HepG2 (cell line): ENCODE results near the gene OAF. TPM values are rescaled to one million over a fixed set of nuclear protein-coding genes. Genes with fewer than 3 reads are reported as not detected.

ENCODE experiments used
- ATAC-seq: fragments of 200-7000 bp; cut with Tn5 transposase; 3 replicates; pipeline ENCODE4 v1.9.1; 2020; ENCODE audit warnings: mild to moderate bottlenecking, moderate library complexity
- BruUV-seq: library from RNA; stranded (reverse); fragments of 400-500 nt; replicated peaks from 2 replicates; lab custom pipeline; 2021; lab: Mats Ljungman, UMichigan
- CTCF ChIA-PET: fragments of 300-600 bp; formaldehyde crosslinking; extraction: SDS; loops from one replicate; lab custom pipeline; 2021; ENCODE audit warnings: low total read pairs, inconsistent platforms, low intra/inter-chr PET ratio; lab: Yijun Ruan, JAX
- POLR2A ChIA-PET: fragments of 350-600 bp; sonication (Branson Sonifier 250); formaldehyde crosslinking; loops from one replicate; lab custom pipeline; 2020; ENCODE audit warnings: antibody characterized with exemption, inconsistent platforms; lab: Yijun Ruan, JAX
- DNase-seq: peaks from one replicate; pipeline ENCODE4 v3.0.0-alpha.2; 2015; ENCODE audit warnings: low spot score
- FAIRE-seq: peaks from 3 replicates; lab custom pipeline; 2011; peaks lifted over from hg19 to GRCh38; lab: Jason Lieb, UNC
- H2AFZ ChIP-seq: one replicate; pipeline ENCODE4 v1.6.1; 2011; ENCODE audit warnings: low read length, inconsistent platforms
- H3K27ac ChIP-seq: fragments of 300-600 bp; 3 replicates; pipeline ENCODE4 v1.8.0; 2011; ENCODE audit warnings: mixed run types, mild to moderate bottlenecking, mixed read lengths, low read length, inconsistent platforms; ENCODE audit not compliant: insufficient read depth; ENCODE audit errors: extremely low read length
- H3K27me3 ChIP-seq, 2 experiments: fragments of 200-600 bp in 1 of 2; 2 replicates in 1 of 2; 3 replicates in 1 of 2; pipeline versions ENCODE4 v1.6.0 to v1.8.0; 2011; ENCODE audit warnings: low read length in 2 of 2, mild to moderate bottlenecking in 2 of 2, moderate library complexity in 2 of 2, inconsistent platforms in 1 of 2; ENCODE audit not compliant: insufficient read depth in 2 of 2, control insufficient read depth in 1 of 2
- H3K36me3 ChIP-seq, 2 experiments: fragments of 200-600 bp in 1 of 2; replicated peaks in 1 of 2; 2 replicates in 1 of 2; 3 replicates in 1 of 2; pipeline versions ENCODE4 v1.5.1 to v1.8.0; 2011; ENCODE audit warnings: low read length in 2 of 2, inconsistent platforms in 1 of 2; ENCODE audit not compliant: insufficient read depth in 2 of 2, control insufficient read depth in 1 of 2
- H3K4me1 ChIP-seq: 2 replicates; pipeline ENCODE4 v1.5.1; 2012; ENCODE audit warnings: low read length, inconsistent platforms; ENCODE audit not compliant: insufficient read depth
- H3K4me2 ChIP-seq: 2 replicates; pipeline ENCODE4 v1.6.0; 2011; ENCODE audit warnings: low read depth, low read length, inconsistent platforms
- H3K4me3 ChIP-seq, 3 experiments: fragments of 200-600 bp in 1 of 3; sonication (generic), shearing (Covaris generic) in 1 of 3; replicated peaks in 1 of 3; 2 replicates each; pipeline ENCODE4 v1.5.1; 2011 to 2016; ENCODE audit warnings: low read length in 3 of 3, inconsistent platforms in 2 of 3, low read depth in 2 of 3, mild to moderate bottlenecking in 2 of 3, control low read depth in 1 of 3, mixed read lengths in 1 of 3; ENCODE audit not compliant: insufficient read depth in 1 of 3
- H3K79me2 ChIP-seq: one replicate; pipeline ENCODE4 v1.6.1; 2011; ENCODE audit warnings: low read length, inconsistent platforms; ENCODE audit not compliant: insufficient read depth
- H3K9ac ChIP-seq: 2 replicates; pipeline ENCODE4 v1.6.0; 2011; ENCODE audit warnings: mild to moderate bottlenecking, low read depth, low read length, inconsistent platforms; ENCODE audit not compliant: insufficient read depth
- H3K9me3 ChIP-seq: 2 replicates; pipeline ENCODE4 v1.5.1; 2012; ENCODE audit warnings: mild to moderate bottlenecking, low read length
- H4K20me1 ChIP-seq: 2 replicates; pipeline ENCODE4 v1.6.0; 2011; ENCODE audit warnings: inconsistent platforms, mild to moderate bottlenecking, low read length, moderate library complexity; ENCODE audit not compliant: insufficient read depth
- AFF4 ChIP-seq: sonication (generic); formaldehyde crosslinking; IDR thresholded peaks from 2 replicates; pipeline ENCODE4 v1.4.0; 2020; ENCODE audit warnings: missing genetic modification reagents
- ARHGAP35 ChIP-seq: sonication (generic); formaldehyde crosslinking; IDR thresholded peaks from 2 replicates; pipeline ENCODE4 v1.9.0; 2022; ENCODE audit warnings: mild to moderate bottlenecking, inconsistent platforms, moderate library complexity, missing genetic modification reagents, borderline replicate concordance
- ARID5B ChIP-seq: IDR thresholded peaks from 2 replicates; pipeline ENCODE4 v1.4.0; 2020; ENCODE audit warnings: mild to moderate bottlenecking, missing genetic modification reagents
- HMG20B ChIP-seq: conservative IDR thresholded peaks from 2 replicates; pipeline ENCODE4 v1.6.1; 2016; ENCODE audit warnings: missing genetic modification reagents, missing compliant biosample characterization
- KAT2B ChIP-seq: fragments of 150-350 bp; IDR thresholded peaks from 2 replicates; pipeline ENCODE4 v1.6.1; 2014; ENCODE audit warnings: low read depth, low read length, borderline replicate concordance
- KDM6A ChIP-seq: IDR thresholded peaks from 2 replicates; pipeline ENCODE4 v1.6.1; 2016; ENCODE audit warnings: low read depth
- MATR3 ChIP-seq: sonication (generic); formaldehyde crosslinking; IDR thresholded peaks from 2 replicates; pipeline ENCODE4 v1.4.0; 2020; ENCODE audit warnings: missing genetic modification reagents
- PCBP1 ChIP-seq: fragments of 200-400 bp; formaldehyde crosslinking; IDR thresholded peaks from 2 replicates; pipeline ENCODE4 v1.6.1; 2017; ENCODE audit warnings: mild to moderate bottlenecking, low read depth, low read length, borderline replicate concordance
- POLR2AphosphoS5 ChIP-seq: IDR thresholded peaks from 2 replicates; pipeline ENCODE4 v1.6.1; 2012; ENCODE audit warnings: low read depth, low read length
- RFX3 ChIP-seq: IDR thresholded peaks from 2 replicates; pipeline ENCODE4 v1.6.1; 2016; ENCODE audit warnings: missing biosample characterization, missing genetic modification reagents
- SMARCC2 ChIP-seq: fragments of 450-650 bp; IDR thresholded peaks from 2 replicates; pipeline ENCODE4 v1.6.1; 2017; ENCODE audit warnings: antibody characterized with exemption, mild to moderate bottlenecking
- THAP11 ChIP-seq: IDR thresholded peaks from 2 replicates; pipeline ENCODE4 v1.6.1; 2016; ENCODE audit warnings: missing biosample characterization, missing genetic modification reagents
- ZNF3 ChIP-seq: IDR thresholded peaks from 2 replicates; pipeline ENCODE4 v1.7.0; 2017; ENCODE audit warnings: inconsistent platforms
- ZNF382 ChIP-seq: sonication (generic); formaldehyde crosslinking; IDR thresholded peaks from 2 replicates; pipeline ENCODE4 v1.5.0; 2020; ENCODE audit warnings: missing genetic modification reagents, mild to moderate bottlenecking, borderline replicate concordance
- ZNF510 ChIP-seq: sonication (generic); formaldehyde crosslinking; IDR thresholded peaks from 2 replicates; pipeline ENCODE4 v1.4.0; 2020; ENCODE audit warnings: low read depth, mild to moderate bottlenecking, missing genetic modification reagents
- ZNF616 ChIP-seq: sonication (generic); formaldehyde crosslinking; IDR thresholded peaks from 2 replicates; pipeline ENCODE4 v1.5.0; 2020; ENCODE audit warnings: low read depth, mild to moderate bottlenecking, missing genetic modification reagents
- ZNF772 ChIP-seq: sonication (generic); formaldehyde crosslinking; IDR thresholded peaks from 2 replicates; pipeline ENCODE4 v1.5.0; 2020; ENCODE audit warnings: mild to moderate bottlenecking, missing genetic modification reagents
- ZSCAN31 ChIP-seq: sonication (generic); formaldehyde crosslinking; IDR thresholded peaks from 2 replicates; pipeline ENCODE4 v1.5.0; 2020; ENCODE audit warnings: low read depth, mild to moderate bottlenecking, missing genetic modification reagents
- WGBS: methylation state at CpG from one replicate; pipeline ENCODE4 v1.1.6; 2017; ENCODE audit warnings: low lambda C conversion rate; 5-methylcytosine and 5-hydroxymethylcytosine counted together
- in situ Hi-C: cut with HindIII; loops from 2 replicates; pipeline ENCODE4 v1.10.0; 2017; ENCODE audit warnings: low pct_unique_long_range_greater_than_20kb; ENCODE audit not compliant: extremely low pct_ligation_motif_present
- intact Hi-C: fragments of 100-400 bp; cut with micrococcal nuclease; formaldehyde crosslinking; loops from one replicate; pipeline ENCODE4 v1.10.0; 2022; ENCODE audit not compliant: unreplicated experiment
- polyA plus RNA-seq, 8 experiments: library from polyadenylated mRNA; depleted of rRNA in 3 of 8; stranded (reverse) in 7 of 8; unstranded in 1 of 8; fragments of >200 nt; fragmentation: Illumina TruSeq in 4 of 8; extraction: Trizol in 4 of 8; gene quantifications; 2 replicates each; pipeline versions ENCODE4 v1.2.1 to v1.2.3, GENCODE V29; 2011 to 2016; ENCODE audit warnings: low read depth in 4 of 8, missing spikeins in 1 of 8, mixed read lengths in 1 of 8; ENCODE audit not compliant: insufficient read depth in 1 of 8
- total RNA-seq, 5 experiments: library from RNA; depleted of rRNA; stranded (reverse); fragments of >200 nt; fragmentation: Illumina TruSeq; extraction: Trizol; gene quantifications; 2 replicates each; pipeline ENCODE4 v1.2.3, GENCODE V29; 2016; ENCODE audit warnings: low read depth in 1 of 5

OAF gene
- total and polyA plus RNA-seq, 2 of the 13 experiments (the other 11 are each of a cell fraction or from before 2014, with no cell fraction given): 63.7 to 94.6 TPM

GRCh38 chr11:120198787-120199469 lies 11.9 kb upstream of the OAF start:
- Histone ChIP-seq H3K4me1 (peaks cover 91% of the 10 kb centered on the region), H3K4me3 (peak overlapping the region; percentile 2 to 58 (median 28); a peak in 4 of 6 replicates), H2AFZ (no peak overlapping the region), H3K27ac (peak overlapping the region; percentile 77), H3K79me2 (no peaks in the 10 kb centered on the region), H3K9ac (peak overlapping the region; percentile 51), H4K20me1 (no peaks in the 10 kb centered on the region), H3K36me3 (no peaks in the 10 kb centered on the region), H3K9me3 (no peaks in the 10 kb centered on the region), H3K4me2 (peak overlapping the region; percentile 84), H3K27me3 (no peaks in the 10 kb centered on the region)
- ChIA-PET CTCF (no interaction called here), POLR2A (interaction anchor here (0.8 to 4.6 kb wide), 7 partner anchors 9 to 333 kb away, joined by 3 to 160 read pairs (median 7); no protein-coding TSS in a partner anchor)
- BruUV-seq: no TSS peak
- peak; percentile 41 for ATAC-seq
- FAIRE-seq: peak; percentile 76
- 0% methylated on average over 5 of the region's 9 CpGs for WGBS
- intact Hi-C loops: loop anchor here (1.0 kb wide), 2 partner anchors 9 to 14 kb away; no protein-coding TSS in a partner anchor
- in situ Hi-C loops: no loop called here
- peak; percentile 67 for DNase-seq
- no peak for TF ChIP-seq ARHGAP35
- TF ChIP-seq AFF4 (CRISPR knock-in tag): no peak
- no peak for TF ChIP-seq HMG20B (CRISPR knock-in tag)
- 0 out of 2 replicates have a peak, but pooled peaks have one; percentile 22 for TF ChIP-seq THAP11 (CRISPR knock-in tag)
- TF ChIP-seq ZNF616 (CRISPR knock-in tag): no peak
- no peak for TF ChIP-seq MATR3 (CRISPR knock-in tag)
- TF ChIP-seq POLR2AphosphoS5: no peak
- no peak for TF ChIP-seq ZNF772
- TF ChIP-seq SMARCC2: no peak
- no peak for TF ChIP-seq RFX3 (CRISPR knock-in tag)
- no peak for TF ChIP-seq ZNF510 (CRISPR knock-in tag)
- no peak for TF ChIP-seq ZNF3
- TF ChIP-seq ZSCAN31 (CRISPR knock-in tag): no peak
- TF ChIP-seq ARID5B (CRISPR knock-in tag): peak; percentile 42
- no peak for TF ChIP-seq PCBP1
- TF ChIP-seq KDM6A (CRISPR knock-in tag): 0 out of 2 replicates have a peak, but pooled peaks have one; percentile 54
- TF ChIP-seq ZNF382 (CRISPR knock-in tag): no peak
- no peak for TF ChIP-seq KAT2B
